HG03139 (cell line): ENCODE data around the gene CUTA.

Experiments
- ATAC-seq: cut with Tn5 transposase; IDR thresholded peaks from one replicate; pipeline ENCODE4 v1.9.1; 2021; ENCODE audit not compliant: unreplicated experiment

The CUTA gene, protein sequence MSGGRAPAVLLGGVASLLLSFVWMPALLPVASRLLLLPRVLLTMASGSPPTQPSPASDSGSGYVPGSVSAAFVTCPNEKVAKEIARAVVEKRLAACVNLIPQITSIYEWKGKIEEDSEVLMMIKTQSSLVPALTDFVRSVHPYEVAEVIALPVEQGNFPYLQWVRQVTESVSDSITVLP

GRCh38 chr6:33417903-33418689 is at the start of gene CUTA:
Gene CUTA (minus strand): TSS chr6:33418107. CDS start chr6:33418000, 107 bp downstream.
- peak; percentile 78 for ATAC-seq

DNA sequence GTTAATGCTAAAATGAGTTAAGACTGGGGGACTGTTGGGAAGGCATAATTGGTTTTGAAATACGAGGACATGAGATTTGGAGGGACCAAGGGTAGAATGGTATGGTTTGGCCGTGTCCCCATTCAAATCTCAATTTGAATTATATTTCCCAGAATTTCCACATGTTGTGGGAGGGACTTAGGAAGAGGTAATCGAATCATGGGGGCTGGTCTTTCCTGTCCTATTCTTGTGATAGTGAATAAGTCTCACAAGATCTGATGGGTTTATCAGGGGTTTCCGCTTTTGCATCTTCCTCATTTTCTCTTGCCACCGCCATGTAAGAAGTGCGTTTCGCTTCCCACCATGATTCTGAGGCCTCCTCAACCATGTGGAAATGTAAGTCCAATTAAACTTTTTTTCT is 49.2 kb upstream of the CUTA start:
- no peak for ATAC-seq

GRCh38 chr6:33466075-33466735 is 48.3 kb upstream of the CUTA start:
- no peak for ATAC-seq

- no peak for ATAC-seq
Observed at GRCh38 chr6:33459226-33459625, 41.3 kb upstream of the CUTA start.

GRCh38 chr6:33458676-33459075 is 40.8 kb upstream of the CUTA start:
- ATAC-seq = no peak

DNA sequence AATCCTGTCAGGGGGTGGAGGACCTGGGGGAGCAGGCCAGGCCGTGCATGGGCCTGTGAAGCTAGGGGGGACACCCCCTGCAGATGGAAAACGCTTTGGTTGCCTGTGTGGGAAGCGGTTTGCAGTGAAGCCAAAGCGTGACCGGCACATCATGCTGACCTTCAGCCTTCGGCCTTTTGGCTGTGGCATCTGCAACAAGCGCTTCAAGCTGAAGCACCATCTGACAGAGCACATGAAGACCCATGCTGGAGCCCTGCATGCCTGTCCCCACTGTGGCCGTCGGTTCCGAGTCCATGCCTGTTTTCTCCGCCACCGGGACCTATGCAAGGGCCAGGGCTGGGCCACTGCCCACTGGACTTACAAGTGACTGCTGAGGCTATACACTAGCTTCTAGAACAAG is 38.2 kb upstream of the CUTA start:
- no peak for ATAC-seq

DNA sequence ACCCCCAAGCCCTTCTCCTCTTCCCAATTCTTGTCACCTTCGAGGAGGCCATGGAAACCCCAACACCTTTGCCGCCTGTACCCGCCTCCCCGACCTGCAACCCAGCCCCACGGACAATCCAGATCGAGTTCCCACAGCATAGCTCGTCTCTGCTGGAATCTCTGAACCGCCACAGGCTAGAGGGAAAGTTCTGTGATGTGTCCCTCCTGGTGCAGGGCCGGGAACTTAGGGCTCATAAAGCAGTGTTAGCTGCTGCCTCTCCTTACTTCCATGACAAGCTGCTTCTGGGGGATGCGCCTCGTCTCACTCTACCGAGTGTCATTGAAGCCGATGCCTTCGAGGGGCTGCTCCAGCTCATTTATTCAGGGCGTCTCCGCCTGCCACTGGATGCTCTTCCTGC is 37.1 kb upstream of the CUTA start:
- ATAC-seq = no peak

GRCh38 chr6:33454009-33454946 is 36.4 kb upstream of the CUTA start, which contains the start of gene ZBTB9:
Gene ZBTB9 (plus strand): TSS chr6:33454576. CDS start chr6:33455101, 525 bp downstream.
- ATAC-seq = peak; percentile 96

DNA sequence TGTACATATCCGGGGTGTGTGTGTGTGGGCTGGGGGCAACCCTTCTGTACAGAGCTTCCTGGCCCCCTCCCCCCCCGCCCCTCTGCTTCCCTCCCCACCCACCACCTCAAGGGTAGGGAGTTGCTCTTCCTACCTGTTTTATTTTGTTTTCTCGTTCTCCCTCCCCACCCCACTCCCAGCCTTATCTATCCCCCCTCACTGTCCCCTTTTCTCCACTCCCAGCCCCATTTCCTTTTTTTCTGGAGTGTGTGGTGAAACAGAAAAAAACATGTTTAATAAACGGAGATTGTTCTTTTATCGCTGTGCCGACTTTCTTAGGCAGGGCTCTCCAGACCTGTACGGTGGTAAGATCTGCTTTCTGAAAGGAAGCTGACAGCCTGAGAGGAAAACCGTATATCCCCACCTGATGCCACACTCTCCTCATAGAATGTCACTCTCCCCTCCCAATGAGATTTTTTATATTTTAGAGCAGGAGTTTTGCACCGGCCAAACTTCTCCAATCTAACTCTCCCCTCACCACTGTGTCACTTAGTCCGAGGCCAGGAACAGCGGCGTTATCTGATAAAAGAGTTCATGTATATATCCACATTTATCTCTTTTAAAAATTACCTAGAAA is 35.6 kb upstream of the CUTA start:
- no peak for ATAC-seq

- no peak for ATAC-seq
Observed at GRCh38 chr6:33452496-33452895, 34.6 kb upstream of the CUTA start.

- no peak for ATAC-seq
Observed at GRCh38 chr6:33451606-33452005, 33.7 kb upstream of the CUTA start.

DNA sequence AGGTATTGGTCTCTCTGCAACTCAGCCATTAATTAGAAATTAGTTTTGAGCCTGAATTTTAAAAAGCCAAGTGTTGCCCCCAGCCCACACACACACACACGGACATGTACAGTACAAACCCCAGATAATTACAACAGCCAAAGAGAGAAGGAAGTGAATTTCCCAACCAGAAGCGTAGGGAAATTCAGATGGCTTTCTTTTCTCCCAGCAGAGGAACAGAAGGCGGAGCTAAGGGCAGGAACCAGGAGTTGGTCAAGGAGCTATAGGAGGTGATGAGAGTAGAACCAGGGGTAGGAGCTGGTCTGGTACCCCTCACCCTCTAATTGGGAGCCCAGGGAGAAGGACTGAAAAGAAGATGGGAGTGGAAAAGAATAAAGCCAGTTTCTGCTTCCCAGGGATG is 32.5 kb upstream of the CUTA start:
- ATAC-seq = no peak

DNA sequence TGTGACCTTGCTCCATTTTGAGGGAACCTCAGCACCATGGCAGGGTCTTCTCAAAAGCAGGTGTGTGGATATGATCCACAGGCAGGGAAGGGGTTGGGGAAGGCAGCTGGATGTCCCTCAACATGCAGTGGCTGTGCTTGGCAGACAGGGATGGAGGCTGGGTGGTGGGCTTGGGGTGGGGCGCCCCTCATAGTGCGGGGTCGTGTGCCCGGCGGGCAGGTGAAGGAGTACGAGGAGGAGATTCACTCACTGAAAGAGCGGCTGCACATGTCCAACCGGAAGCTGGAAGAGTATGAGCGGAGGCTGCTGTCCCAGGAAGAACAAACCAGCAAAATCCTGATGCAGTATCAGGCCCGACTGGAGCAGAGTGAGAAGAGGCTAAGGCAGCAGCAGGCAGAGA is 28.4 kb upstream of the CUTA start:
- no peak for ATAC-seq

- ATAC-seq = no peak
Observed at GRCh38 chr6:33445119-33445603, 27.3 kb upstream of the CUTA start.

- no peak for ATAC-seq
Observed at GRCh38 chr6:33443619-33444504, 26.0 kb upstream of the CUTA start.

DNA sequence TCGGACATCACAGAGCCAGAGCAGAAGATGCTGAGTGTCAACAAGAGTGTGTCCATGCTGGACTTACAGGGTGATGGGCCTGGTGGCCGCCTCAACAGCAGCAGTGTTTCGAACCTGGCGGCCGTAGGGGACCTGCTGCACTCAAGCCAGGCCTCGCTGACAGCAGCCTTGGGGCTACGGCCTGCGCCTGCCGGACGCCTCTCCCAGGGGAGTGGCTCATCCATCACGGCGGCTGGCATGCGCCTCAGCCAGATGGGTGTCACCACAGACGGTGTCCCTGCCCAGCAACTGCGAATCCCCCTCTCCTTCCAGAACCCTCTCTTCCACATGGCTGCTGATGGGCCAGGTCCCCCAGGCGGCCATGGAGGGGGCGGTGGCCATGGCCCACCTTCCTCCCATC is 25.1 kb upstream of the CUTA start:
- ATAC-seq = no peak

- no peak for ATAC-seq
Observed at GRCh38 chr6:33442283-33442682, 24.4 kb upstream of the CUTA start.

GRCh38 chr6:33441457-33441856 is 23.6 kb upstream of the CUTA start:
- no peak for ATAC-seq

DNA sequence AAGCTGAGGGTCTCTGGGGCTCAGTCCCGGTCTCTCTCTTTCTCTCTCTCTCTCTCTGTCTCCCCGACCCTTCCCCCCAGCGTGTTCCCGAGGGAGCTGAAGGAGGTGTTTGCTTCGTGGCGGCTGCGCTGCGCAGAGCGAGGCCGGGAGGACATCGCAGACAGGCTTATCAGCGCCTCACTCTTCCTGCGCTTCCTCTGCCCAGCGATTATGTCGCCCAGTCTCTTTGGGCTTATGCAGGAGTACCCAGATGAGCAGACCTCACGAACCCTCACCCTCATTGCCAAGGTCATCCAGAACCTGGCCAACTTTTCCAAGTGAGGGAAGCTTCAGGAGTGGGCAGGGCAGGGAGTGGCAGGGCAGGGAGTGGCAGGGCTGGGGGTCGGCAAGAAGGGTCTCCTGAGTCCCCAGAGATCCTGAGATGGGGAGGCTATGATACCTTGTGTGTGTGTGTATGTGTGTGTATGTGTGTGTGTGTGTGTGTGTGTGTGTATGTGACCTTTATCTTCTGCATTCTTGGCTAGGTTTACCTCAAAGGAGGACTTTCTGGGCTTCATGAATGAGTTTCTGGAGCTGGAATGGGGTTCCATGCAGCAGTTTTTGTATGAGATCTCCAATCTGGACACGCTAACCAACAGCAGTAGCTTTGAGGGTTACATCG is 22.9 kb upstream of the CUTA start:
- ATAC-seq = no peak
